Fibroblast of upper back skin (primary cell): ENCODE data around the gene TNIK.
"Not testable (repeated sequence)": the region's sequence is repeated elsewhere in the genome, so short reads cannot be mapped to it uniquely, and the experiment has no call there.

Experiments used
- DNase-seq: peaks from one replicate; pipeline ENCODE4 v3.0.0-alpha.2; 2013

The TNIK gene

GRCh38 chr3:171445620-171446204, 14.5 kb downstream of the TNIK start:
- no peak for DNase-seq

GRCh38 chr3:171444001-171444690, 16.1 kb downstream of the TNIK start:
- DNase-seq = no peak

GRCh38 chr3:171443211-171443957, 16.8 kb downstream of the TNIK start:
- no peak for DNase-seq

DNA sequence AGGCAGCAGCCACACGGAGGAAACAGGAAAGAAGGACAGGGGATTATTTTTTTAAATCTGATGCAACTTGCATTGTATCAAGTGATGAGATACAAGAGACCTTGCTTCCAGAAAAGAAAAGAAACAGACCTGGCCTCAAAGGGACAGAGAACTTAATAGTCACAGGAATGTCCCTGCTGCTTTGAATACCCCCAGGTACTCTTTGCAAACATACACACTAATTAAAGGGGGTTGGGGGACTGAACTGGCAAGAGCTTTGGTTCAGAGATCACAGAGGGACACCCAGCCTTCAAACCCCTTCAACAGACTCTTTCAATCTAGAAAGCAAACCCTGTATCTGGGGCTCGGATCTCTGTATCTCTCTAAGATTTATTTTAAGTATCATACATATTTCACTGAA, 18.0 kb downstream of the TNIK start:
- no peak for DNase-seq

DNA sequence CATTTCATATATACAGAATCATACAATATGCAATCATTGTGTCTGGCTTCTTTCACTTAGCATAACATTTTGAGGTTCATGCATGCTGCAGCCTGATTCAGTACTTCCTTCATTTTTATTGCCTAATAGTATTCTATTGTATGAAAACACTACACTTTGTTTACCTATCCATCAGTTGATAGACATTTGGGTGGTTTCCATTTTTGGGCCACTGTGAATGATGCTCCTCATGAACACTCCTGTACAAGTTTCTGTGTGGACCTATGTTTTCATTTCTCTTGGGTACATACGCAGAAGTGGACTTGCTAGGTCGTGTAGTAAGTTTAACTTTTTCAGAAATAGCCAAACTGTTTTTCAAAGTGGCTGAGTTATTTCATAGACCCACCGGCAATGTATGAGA, 18.8 kb downstream of the TNIK start:
- DNase-seq = no peak

GRCh38 chr3:171439996-171440395, 20.2 kb downstream of the TNIK start:
- no peak for DNase-seq

DNA sequence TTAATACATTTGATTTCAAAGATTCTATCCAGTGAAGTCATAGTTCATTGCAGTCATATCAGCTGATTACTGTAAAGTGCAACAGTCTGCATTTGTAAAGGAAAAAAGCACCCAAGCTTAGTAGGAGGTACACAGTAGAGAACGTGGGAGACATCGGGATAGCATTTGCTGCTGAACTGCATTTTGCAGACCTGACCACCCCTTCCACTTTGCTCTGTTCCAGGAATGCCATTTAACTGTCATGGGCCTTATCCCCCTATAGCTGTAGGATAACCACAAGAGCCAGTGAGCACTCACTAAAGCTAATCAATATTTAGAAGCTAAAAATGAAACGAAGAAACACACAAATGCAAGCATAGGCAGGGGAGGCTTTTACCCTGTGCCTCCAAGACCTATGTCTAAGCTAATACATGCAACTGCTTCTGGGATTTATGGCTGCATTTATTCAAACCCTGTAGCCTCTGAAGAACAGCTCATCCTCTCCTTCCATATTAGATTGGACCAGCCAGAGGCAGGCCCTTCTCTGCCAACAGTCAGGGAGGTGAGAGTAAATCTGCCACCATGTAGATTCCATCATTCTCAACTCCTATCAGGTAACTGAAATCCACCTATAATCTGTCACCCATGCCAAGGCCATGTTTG, 23.0 kb downstream of the TNIK start:
- DNase-seq = no peak

GRCh38 chr3:171436380-171436779, 23.8 kb downstream of the TNIK start:
- no peak for DNase-seq

DNA sequence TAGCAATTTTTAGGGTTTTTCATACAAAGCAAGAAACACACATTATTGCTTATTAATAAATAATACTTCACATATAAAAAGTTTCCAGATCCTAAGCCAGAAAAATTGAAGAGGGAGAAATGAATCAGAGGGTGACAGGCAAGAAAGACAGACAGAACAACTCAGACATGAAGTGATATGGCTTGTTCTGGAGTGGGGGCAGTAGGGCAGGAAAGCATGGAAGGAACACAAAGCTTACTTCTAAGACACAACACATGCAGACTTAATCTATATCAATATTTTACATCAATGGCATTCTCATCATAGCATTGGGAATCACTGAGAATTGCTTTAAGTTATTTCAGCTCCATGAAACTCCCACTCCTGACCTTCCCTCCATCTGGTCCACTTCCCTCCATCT, 24.4 kb downstream of the TNIK start:
- DNase-seq = no peak

DNA sequence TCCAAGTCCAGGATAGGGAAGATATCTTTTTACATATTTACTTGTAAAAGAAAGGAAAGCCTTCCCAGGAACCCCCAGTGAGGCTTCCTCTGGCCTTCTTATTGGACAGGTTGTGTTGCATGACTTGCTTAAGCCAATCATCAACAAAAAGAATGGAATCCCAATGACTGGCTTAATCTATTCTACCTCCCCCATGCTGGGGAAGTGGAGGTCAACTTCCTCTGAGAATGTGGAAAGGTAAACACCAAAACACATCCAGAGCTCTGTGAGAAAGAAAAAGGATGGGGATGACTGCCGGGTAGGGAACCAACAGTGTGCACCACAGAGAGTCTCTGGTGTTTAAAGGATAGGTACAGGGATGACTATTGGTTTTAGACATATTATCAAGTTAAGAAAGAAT, 25.1 kb downstream of the TNIK start:
- DNase-seq = no peak

DNA sequence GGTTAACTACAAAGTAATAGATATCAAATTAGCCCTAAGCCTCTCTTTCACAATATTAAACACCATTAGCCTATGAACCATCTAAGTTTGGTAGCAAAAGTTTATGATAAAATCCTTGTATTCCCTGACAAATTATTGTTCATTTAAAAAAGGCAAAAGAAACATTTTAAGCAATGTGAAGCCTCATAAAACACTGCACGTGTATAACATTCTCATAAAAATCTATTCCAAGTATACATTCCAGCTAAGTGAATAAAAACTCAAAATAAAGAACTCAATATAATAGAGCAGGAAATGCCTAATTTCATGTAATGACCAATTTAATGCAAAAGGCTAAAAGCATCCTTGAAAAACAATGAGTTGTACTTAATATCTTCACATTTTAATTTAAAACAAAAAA, 27.7 kb downstream of the TNIK start:
- DNase-seq = no peak

DNA sequence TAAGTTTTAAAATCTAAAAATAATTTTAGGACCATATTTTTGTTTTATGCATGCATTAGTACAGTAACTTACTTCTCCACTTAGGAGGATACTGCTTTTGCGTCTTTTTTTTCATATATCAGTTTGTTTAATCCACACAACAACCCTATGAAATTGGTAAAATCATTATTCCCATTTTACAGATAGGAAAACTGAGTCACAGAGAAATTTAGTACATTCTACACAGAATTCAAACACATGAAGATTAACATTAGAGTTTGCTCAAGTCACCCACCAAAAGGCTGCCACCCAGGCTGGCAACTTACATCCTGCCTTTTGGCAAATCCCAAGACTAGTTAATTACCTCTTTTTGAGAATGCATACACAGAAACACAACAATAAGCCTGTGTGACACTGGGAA, 28.7 kb downstream of the TNIK start:
- no peak for DNase-seq

DNA sequence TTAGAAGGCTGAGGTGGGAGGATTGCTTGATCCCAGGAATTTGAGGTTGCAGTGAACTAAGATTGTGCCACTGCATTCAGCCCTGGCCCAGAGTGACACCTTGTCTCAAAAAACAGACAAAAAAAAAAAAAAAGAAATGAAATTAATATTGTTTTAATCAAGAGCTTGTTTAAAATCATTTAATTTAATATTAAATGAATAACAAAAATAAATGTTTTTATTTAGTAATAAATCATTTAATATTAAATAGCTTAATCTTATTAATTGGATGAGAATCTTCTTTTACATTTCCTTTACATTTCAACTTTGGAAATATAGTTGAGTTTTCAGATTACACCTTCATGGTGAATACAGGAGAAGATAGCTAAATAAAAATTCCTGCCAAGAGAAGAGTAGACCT, 29.7 kb downstream of the TNIK start:
- no peak for DNase-seq

DNA sequence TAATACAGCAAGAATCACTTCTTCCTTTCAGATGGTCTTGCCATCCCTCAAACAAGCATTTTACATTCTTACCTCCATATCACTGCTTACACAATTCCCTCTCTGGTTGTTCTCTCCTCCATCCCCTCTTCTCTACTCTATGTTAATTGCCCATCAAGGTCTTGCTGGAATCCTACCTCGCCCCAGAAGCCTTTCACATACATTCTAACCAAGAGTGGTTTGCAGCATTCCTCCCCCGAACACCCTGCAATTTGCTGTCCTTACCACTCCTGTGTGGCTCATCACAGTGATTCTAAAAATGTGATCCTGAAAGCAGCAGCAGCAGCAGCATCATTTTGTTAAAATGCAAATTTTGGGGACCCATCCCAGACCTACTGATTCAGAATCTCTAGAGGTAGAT, 30.6 kb downstream of the TNIK start:
- no peak for DNase-seq

DNA sequence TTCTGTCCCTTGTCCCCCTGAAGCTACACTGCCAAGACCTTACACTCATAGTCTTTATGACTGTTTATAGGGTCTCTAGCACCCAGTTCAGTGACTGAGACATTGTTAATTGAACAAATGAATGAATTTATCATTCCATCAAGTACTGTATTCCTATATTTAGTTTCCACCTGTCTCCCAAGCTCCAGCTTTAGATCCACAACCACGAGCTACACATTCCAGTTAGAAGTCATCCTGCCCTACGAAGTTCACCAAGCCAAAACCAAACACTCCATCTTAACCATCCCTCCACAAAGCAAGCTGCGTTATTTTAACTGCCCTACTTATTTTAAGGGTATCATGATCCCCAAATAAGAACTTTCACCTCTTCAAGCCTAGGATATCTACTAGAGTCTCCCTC, 31.3 kb downstream of the TNIK start:
- DNase-seq = no peak

DNA sequence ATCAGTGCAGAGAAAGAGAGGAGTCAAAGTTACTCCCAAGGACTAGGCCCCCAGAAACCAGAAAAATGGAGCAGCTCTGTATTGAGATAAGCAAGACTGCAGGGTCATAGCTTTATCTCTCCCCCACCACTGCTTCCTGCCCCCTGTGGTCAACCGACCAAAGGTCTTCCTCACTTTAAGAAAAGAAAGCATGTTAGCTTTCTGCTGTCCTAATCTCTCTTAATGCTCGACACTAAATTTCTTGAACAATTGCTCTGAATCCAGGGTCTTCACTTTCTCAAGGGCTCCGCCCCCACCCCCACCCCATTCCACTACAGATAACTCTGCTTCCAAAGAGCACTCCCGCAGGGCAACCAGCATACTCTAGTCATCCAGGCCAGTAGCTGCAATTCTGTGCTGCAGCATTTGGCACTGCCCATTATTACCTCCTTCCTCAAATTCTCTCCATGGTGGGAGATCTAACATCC, 31.9 kb downstream of the TNIK start:
- DNase-seq = no peak

GRCh38 chr3:171427771-171428320, 32.4 kb downstream of the TNIK start:
- DNase-seq = no peak

- DNase-seq = not testable (repeated sequence)
Measured at GRCh38 chr3:171424063-171424462, 36.1 kb downstream of the TNIK start.

DNA sequence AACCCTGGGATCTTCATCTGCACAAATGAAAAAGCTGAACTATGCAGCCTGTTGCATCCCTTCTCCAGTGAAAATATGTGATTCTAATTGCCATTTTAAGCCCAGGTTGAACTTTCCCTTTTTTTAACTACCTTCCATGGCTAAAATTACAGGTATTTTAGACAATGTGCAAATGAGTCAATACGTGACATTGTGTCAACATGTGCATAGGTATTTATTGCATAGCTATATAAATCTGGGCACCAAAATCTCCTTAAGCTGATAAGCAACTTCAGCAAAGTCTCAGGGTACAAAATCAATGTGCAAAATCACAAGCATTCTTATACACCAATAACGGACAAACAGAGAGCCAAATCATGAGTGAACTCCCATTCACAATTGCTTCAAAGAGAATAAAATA, 37.4 kb downstream of the TNIK start:
- not testable (repeated sequence) for DNase-seq

DNA sequence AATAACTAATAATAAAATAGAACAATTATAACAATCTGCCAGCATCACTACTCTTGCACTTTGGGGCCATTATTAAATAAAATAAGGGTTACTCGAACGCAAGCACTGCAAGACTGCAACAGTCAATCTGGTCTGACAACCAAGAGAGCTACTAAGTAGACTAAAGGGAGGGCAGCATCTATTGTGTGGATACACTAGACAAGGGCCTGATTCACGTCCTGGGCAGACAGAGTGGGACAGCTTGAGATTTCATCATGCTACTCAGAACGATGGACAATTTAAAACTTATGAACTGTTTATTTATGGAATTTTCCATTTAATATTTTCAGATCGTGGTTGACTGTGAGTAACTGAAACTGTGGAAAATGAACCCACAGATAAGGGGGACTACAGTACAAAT, 39.5 kb downstream of the TNIK start:
- no peak for DNase-seq

DNA sequence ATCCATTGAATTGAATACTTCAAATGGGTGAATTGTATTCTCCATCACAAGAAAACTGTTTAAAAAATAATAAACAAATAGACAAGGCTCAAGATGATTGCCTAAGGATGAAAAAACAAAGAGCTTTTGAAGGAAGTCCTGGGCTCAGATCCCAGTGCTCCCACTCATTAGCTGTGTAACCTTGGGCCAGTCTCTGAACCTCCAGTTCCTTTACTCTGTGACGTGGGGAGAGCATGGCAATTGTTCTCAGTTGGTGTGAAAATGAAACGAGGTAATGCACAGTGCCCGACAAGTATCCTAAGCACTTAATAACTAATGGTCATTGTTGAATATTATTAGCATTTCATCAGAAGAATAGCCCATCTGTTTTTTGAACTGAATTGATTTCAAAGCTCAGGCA, 40.7 kb downstream of the TNIK start:
- no peak for DNase-seq

DNA sequence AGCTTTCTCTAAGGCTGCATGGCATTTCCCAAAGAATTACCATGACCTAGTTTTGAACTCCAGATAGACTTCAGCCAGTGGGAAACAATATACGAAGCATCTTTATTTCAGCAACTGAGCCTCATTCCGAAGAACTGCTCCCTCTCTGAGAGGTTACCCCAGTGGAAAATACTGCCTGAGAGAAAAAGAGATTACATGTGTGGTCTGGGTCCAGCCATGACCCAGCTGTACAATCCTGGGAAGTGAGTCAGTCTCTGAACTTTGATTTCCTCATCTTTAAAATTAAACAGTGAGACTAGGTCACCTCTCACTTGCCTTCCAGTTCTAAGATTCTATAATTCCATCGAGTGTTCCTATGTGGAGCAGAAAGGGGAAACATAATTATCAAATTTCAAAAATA, 42.4 kb downstream of the TNIK start:
- peak; percentile 84 for DNase-seq

GRCh38 chr3:171417137-171417536, 43.1 kb downstream of the TNIK start:
- no peak for DNase-seq
